Measurements from ENCODE around the gene LSAMP.

LSAMP gene

GRCh38 chr3:116285781-116286421 lies 159.4 kb downstream of the LSAMP start:
- Histone ChIP-seq H3K36me3 (no peaks in the 10 kb centered on the region), H3K4me3 (ENCODE audit: low read depth in 1 of 2, low read length in 1 of 2) (no peak overlapping the region), H3K4me1 (ENCODE audit: control insufficient read depth in 1 of 2, insufficient read depth in 1 of 2, low read depth in 1 of 2, low read length in 1 of 2) (no peaks in the 10 kb centered on the region), H3K27me3 (no peaks in the 10 kb centered on the region), H3K27ac (no peak overlapping the region), H3K9me3 (no peaks in the 10 kb centered on the region)
- TF ChIP-seq CTCF (IDR thresholded peaks at IDR 0.05): no peak

- TF ChIP-seq CTCF (IDR thresholded peaks at IDR 0.05): no peak
- H3K4me3 ChIP-seq (ENCODE audit: low read depth in 1 of 2, low read length in 1 of 2): no peak overlapping the region
- no peaks in the 10 kb centered on the region for H3K27me3 ChIP-seq
- no peak overlapping the region for H3K27ac ChIP-seq
- no peaks in the 10 kb centered on the region for H3K4me1 ChIP-seq (ENCODE audit: control insufficient read depth in 1 of 2, insufficient read depth in 1 of 2, low read depth in 1 of 2, low read length in 1 of 2)
- no peaks in the 10 kb centered on the region for H3K36me3 ChIP-seq
- H3K9me3 ChIP-seq: no peaks in the 10 kb centered on the region
These were observed 163.8 kb downstream of the LSAMP start for GRCh38 chr3:116281313-116282143.

- no peak for TF ChIP-seq CTCF (IDR thresholded peaks at IDR 0.05)
These were observed 165.1 kb downstream of the LSAMP start for GRCh38 chr3:116280130-116280740.

GRCh38 chr3:116276675-116277074 lies 168.6 kb downstream of the LSAMP start:
- H3K27me3 ChIP-seq: no peaks in the 10 kb centered on the region

More at GRCh38 chr3:116280130-116280740, 165.1 kb downstream of the LSAMP start:
- Histone ChIP-seq H3K9me3 (no peaks in the 10 kb centered on the region), H3K27ac (no peak overlapping the region), H3K4me1 (ENCODE audit: control insufficient read depth in 1 of 2, insufficient read depth in 1 of 2, low read depth in 1 of 2, low read length in 1 of 2) (no peaks in the 10 kb centered on the region), H3K27me3 (no peaks in the 10 kb centered on the region), H3K4me3 (ENCODE audit: low read depth in 1 of 2, low read length in 1 of 2) (no peak overlapping the region), H3K36me3 (no peaks in the 10 kb centered on the region)

GRCh38 chr3:116270056-116270455 lies 175.2 kb downstream of the LSAMP start:
- Histone ChIP-seq H3K9me3 (no peaks in the 10 kb centered on the region), H3K4me3 (ENCODE audit: low read depth in 1 of 2, low read length in 1 of 2) (no peak overlapping the region), H3K27me3 (no peaks in the 10 kb centered on the region), H3K36me3 (no peaks in the 10 kb centered on the region), H3K27ac (no peak overlapping the region), H3K4me1 (ENCODE audit: control insufficient read depth in 1 of 2, insufficient read depth in 1 of 2, low read depth in 1 of 2, low read length in 1 of 2) (no peaks in the 10 kb centered on the region)
- no peak for TF ChIP-seq CTCF (IDR thresholded peaks at IDR 0.05)

More at GRCh38 chr3:116276675-116277074, 168.6 kb downstream of the LSAMP start:
- no peak for TF ChIP-seq CTCF (IDR thresholded peaks at IDR 0.05)
- Histone ChIP-seq H3K36me3 (no peaks in the 10 kb centered on the region), H3K9me3 (no peaks in the 10 kb centered on the region), H3K4me3 (ENCODE audit: low read depth in 1 of 2, low read length in 1 of 2) (no peak overlapping the region), H3K4me1 (ENCODE audit: control insufficient read depth in 1 of 2, insufficient read depth in 1 of 2, low read depth in 1 of 2, low read length in 1 of 2) (no peaks in the 10 kb centered on the region), H3K27ac (no peak overlapping the region)
